ENCODE results near the gene ARV1.
"Not testable (repeated sequence)": the region's sequence is repeated elsewhere in the genome, so short reads cannot be mapped to it uniquely, and the experiment has no call there.

The ARV1 gene

GRCh38 chr1:231045286-231045685, 66.4 kb downstream of the ARV1 start:
- no peak for DNase-seq

- not testable (repeated sequence) for DNase-seq
These were observed 67.2 kb downstream of the ARV1 start for GRCh38 chr1:231045921-231046729.

- DNase-seq: no peak
These were observed 68.0 kb downstream of the ARV1 start for GRCh38 chr1:231046730-231047395.

- DNase-seq: not testable (repeated sequence)
These were observed 68.6 kb downstream of the ARV1 start for GRCh38 chr1:231047529-231047928.

GRCh38 chr1:231048419-231048818, 69.5 kb downstream of the ARV1 start:
- not testable (repeated sequence) for DNase-seq

GRCh38 chr1:231049121-231049979, 70.5 kb downstream of the ARV1 start:
- no peak for DNase-seq
